Endometrial microvascular endothelial cells (primary cell): Measurements from ENCODE around the gene CEP128. TPM values are rescaled to one million over a fixed set of nuclear protein-coding genes. Genes with fewer than 3 reads are reported as not detected.
"Not testable (repeated sequence)": the region's sequence is repeated elsewhere in the genome, so short reads cannot be mapped to it uniquely, and the experiment has no call there.

Source experiments
- in situ Hi-C: cut with HindIII; loops from 2 replicates; pipeline ENCODE4 v1.10.0; 2017; ENCODE audit warnings: low sequenced_read_pairs, low pct_unique_long_range_greater_than_20kb; ENCODE audit errors: inconsistent ontology term
- total RNA-seq: library from RNA; depleted of rRNA; stranded (reverse); fragments of >200 nt; gene quantifications from one replicate; pipeline ENCODE4 v1.2.3, GENCODE V29; 2015; ENCODE audit errors: inconsistent ontology term

The CEP128 gene
- total RNA-seq, 1 donor from 2014 or later = 5.4 TPM

DNA sequence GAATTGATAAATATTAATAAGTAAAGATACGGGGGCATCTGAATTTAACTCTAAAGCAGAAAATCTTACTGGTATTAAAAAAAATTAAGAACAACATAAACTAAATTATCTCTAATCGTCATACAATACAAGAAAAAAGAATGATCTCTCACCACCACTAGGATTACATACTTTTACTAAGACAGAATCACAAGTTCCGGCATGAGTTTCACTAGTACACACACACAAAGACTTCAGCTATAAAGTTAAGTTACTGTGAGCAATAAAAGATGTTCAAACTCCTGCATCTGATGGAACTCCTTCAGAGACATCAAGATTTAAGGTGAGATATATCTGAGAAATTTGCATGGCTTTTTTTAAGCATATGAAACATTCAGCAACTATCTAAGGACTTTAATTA is 21.9 kb downstream of the CEP128 start:
- in situ Hi-C loops = no loop called here

DNA sequence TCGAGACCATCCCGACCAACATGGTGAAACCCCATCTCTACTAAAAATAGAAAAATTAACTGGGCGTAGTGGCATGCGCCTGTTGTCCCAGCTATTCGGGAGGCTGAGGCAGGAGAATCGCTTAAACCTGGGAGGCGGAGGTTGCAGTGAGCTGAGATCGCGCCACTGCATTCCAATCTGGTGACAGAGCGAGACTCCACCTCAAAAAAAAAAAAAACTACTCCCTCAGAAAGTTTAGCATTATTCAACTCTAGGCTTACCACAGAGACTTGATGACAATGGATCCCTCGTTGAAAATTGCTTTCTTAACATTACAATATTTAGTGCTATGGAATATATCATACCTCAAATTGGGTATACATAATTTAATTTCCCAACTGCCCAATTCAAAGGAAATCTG is 29.5 kb downstream of the CEP128 start:
- in situ Hi-C loops = not testable (repeated sequence)

DNA sequence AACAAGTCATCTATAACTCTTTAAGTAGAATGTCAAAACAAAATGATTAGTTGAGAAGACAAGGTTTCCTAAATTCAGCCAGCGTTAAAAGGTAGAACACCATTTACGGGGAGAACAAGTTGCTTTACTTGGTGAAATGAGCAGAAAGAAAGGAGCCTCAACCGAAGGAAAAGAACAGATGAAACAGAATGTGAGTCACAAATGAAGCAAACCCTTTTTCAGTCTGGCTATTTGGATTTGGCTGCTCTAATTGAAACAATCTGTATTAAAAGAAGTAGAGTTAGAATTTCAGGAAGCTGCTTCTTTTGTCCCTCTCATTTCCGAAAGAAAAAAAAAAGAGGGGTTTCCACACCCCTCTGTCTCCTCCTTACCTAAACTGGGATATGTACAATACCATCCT is 34.6 kb downstream of the CEP128 start:
- in situ Hi-C loops = no loop called here

DNA sequence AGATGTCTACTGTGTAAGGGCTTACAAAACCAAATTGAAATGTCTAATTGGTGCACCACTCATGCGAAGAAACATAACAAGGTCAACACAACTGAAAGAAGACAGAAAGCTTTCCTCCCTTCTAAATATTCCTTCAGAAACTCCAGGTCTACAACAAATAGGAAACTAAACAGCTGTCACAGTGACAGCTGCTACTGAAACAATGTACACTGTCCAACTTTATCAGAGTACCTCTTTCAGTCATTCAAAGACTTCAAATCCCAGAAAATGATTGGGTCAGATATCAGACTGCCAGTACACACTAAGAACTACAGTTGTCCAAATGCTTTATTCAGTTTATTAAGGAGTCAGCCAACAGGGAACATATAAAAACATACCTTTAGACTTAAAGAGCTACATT is 35.2 kb downstream of the CEP128 start:
- in situ Hi-C loops = no loop called here

DNA sequence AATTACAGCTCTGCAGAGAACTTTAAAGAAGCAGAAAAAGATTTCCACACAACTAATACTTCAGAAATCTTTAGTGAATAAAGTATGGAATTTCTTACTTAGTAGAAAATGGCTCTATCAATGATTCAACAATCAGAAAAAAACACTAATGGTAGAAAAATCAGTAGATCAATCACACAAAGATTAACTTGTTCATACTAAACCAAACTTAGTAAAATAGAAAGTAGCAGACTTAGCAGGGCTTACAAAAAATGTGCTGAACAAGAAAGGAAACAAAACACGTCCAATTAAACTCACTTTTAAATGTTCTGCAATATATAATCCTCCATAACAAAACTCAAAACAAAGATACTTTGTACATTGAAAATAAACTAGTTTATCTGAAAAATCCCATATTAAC is 38.9 kb downstream of the CEP128 start:
- in situ Hi-C loops = no loop called here

DNA sequence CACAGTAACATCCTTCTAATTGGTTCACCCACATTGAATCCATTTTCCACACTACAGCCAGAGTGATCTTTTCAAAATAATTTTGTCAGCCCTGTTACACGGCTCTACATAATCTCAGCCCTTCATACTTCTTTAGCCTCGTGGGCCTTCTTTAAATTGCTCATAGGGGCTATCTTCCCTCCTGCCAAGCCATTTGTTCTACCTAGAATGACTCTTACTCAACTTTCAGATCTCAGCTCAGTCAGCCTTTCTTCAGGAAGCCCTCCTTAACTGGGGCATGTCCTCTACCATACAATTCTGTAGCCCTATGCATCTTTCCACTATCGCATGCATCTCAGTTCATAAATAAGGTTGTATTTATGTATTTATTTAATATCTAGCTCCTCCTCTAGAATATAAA is 39.7 kb downstream of the CEP128 start:
- in situ Hi-C loops = no loop called here

DNA sequence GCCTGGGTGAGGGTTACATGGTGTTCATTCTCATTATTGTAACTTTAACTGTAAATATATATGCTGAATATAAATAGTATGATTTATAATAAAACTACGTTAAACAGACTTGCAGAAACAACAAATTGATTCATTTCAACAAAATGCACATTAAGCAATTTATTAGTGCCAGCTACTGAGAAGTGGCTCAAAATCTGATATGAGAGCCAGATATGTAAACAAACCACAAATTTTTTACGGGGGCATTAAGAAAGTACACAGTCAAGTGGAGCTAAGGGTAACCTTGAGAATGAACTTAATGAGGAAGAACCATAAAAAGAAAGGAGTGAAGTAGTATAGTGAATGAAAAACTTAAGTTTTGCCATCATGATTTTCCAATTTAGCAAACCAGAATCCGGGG is 40.3 kb downstream of the CEP128 start:
- in situ Hi-C loops = no loop called here

DNA sequence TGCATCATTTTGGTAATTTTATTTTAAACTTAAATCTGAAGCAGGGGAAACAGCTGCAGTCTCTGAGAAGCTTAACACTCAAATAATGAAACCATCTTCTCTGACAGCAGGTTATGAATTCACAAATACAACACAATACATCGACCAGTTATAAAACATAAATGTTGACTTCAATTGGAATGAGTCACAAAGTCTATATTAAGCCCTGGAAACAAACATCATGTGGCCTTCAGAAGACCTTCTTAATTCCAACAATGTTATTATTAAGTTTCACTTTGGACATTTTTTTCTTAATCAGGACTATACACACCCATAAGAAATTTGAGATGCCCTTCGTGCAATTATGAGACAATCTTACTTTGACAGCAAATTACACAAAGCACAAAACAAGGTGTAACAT is 68.9 kb downstream of the CEP128 start:
- in situ Hi-C loops = loop anchor here (25.0 kb wide), 1 partner anchor 1910 kb away; no protein-coding TSS in a partner anchor

DNA sequence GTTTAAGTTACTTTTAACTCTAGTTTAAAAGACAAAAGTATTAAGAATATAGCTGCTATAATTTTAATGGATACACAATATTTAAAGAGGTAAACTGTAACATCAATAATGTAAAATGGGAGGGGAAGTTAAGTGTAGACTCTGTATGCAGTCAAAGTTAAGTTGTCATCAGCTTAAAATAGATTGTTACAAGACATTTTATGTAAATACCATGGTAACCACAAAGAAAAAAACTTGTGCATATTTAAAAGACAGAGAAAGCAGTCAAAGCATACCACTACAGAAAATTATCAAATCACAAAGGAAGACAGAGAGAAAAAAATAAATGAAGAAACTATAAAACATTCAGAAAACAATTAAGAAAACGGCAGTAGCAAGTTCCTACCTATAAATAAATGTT is 73.3 kb downstream of the CEP128 start:
- in situ Hi-C loops = loop anchor here (25.0 kb wide), 1 partner anchor 1906 kb away; no protein-coding TSS in a partner anchor

DNA sequence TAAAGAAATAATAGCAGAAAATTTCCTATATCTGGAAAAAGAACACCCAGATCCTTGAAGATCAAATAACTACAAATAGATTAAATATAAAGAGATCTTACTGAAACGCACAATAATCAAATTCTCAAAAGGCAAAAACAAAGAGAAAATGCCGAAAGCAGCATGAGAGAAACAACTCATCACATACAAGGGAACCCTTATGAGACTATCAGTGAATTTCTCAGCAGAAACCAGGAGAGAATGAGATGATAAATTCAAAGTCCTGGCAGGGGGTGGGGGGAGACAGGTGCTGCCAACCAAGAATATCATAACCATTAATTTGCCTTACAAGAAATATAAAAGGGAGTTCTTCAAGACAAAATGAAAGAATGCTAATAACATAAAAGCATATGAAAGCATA is 73.7 kb downstream of the CEP128 start:
- in situ Hi-C loops = loop anchor here (25.0 kb wide), 1 partner anchor 1905 kb away; no protein-coding TSS in a partner anchor

DNA sequence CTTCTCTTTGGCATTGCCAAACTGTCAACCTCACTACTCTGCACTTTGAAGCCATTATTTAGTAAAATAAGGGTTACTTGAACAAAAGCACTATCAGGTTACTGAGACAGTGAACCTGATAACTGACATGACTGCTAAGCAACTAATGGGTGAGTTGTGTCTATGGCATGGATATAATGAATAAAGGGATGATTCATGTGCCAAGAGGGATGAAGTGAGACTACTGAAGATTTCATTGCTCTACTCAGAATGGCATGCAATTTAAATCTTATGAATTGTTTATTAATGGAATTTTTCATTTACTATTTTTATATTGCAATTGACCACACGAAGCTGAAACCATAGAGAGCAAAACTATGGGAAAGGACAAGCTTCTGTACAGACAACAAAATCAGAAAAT is 74.4 kb downstream of the CEP128 start:
- in situ Hi-C loops = loop anchor here (25.0 kb wide), 1 partner anchor 1905 kb away; no protein-coding TSS in a partner anchor

DNA sequence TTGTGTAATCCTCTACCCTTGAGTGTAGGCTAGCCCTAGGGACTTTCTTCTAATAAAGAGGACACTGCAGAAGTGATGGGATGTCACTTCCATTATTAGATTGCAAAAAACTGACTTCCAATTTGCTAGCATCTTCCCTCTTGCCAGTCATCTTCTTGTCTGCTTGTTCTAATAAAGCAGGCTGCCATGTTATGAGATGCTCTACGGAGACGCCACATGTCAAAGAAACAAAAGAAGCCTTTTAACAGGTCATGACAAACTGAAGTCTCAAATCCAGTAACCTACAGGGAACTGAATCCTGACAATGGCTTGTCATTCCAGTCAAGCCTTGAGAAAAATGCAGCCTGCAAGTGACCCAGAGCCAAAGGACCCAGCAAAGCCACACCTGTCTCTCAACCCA is 76.0 kb downstream of the CEP128 start:
- in situ Hi-C loops = loop anchor here (25.0 kb wide), 1 partner anchor 1903 kb away; no protein-coding TSS in a partner anchor

DNA sequence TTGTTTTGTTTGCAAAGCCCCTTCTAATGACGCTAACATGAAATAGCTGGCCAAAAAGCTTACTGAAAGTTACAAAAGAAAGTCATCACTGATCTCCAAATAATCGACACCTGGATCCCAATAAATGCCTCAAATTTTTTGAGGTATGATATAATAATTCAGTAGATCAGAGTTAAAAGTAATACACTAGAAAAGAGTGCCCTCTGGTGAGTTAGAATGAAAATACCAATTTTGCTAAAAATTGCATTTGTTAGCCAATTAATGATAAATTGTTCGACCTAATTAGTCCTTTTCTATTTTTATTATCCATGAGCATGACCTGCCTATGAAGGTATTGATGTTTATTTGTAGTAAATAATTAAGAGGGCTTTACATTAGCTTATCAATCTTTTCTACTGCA is 78.6 kb downstream of the CEP128 start:
- in situ Hi-C loops = loop anchor here (25.0 kb wide), 1 partner anchor 1901 kb away; no protein-coding TSS in a partner anchor

DNA sequence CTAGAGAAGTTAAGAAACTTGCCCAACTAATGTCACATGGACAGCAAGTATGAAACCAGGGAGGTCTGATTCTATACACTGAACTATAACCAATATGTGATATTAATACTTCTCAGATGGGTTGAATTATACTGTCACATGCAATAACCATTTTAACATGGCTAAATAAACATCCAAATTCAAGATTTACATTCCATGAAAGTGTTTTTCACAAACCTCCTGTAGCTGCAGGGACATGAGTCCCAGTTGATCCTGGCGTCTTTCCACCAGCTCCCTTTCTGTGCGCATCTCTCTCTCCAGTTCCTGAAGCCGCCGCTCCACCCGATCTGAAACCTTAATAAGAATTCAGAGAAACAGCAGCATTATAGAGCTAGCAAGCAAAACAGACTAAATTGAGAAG is 79.0 kb downstream of the CEP128 start:
- in situ Hi-C loops = loop anchor here (25.0 kb wide), 1 partner anchor 1900 kb away; no protein-coding TSS in a partner anchor

DNA sequence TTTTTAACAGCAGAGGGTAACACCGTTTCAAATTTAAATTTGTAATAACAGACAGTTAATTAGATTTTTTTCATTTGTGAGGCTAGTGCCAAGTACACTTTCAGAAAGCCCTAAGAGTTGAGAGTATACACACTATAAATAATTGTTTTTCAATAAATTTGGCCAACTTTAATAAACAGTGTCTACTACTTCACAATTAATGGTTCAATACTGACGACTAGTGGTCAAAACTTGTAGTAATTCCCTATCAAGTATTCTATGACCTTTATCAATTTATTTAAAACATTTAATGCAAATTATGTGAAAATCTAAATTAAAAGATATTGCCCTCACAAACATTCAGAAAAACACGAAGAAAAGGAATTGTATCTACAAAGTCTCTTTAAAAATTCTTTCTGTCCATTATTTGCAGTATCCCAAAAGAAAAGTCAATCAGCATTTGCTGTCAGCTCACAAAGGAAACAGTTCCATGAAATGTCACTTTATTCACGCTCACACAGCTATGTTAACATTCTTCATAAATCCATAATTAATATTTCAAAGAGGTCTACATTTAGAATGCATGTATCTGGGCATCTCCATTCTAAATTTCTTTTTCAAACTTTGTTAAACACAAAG is 91.2 kb downstream of the CEP128 start:
- in situ Hi-C loops = loop anchor here (25.0 kb wide), 1 partner anchor 1888 kb away; no protein-coding TSS in a partner anchor

DNA sequence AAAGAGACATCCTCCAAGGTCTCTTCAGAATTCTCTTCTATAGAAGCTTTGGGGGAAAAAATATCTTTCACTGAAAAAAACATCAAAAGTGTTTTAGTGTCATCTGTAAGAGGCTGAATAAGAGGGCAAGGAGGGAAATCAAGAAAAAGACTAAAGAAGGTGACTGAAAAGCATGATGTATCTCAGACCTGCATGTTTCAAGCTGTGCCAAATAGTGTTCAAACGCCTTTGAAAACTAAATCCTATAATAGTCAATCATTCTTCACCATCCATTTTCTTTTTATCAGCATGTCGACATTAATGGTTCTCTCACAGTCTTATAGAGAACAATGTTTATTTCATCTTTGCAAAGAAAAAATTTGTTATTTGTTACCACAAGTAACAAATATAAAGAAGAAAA is 94.5 kb downstream of the CEP128 start:
- in situ Hi-C loops = no loop called here

DNA sequence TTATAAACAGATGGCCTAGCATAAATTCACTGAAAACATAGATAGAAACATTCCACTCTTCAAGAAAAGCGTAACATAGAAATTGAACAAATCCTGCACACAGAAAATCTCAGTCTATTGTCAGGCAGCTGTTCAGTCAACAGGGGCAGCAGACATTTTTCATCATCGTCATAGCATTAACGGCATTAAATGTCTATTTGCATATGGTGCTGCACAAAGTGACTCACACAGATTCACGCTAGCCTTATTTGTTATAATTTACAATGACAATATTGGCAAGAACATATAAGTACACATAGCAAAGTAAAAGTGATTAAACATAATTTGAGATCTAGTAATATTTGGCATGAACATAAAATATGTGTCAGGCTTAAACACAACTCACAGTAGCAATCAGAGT is 95.7 kb downstream of the CEP128 start:
- in situ Hi-C loops = no loop called here

DNA sequence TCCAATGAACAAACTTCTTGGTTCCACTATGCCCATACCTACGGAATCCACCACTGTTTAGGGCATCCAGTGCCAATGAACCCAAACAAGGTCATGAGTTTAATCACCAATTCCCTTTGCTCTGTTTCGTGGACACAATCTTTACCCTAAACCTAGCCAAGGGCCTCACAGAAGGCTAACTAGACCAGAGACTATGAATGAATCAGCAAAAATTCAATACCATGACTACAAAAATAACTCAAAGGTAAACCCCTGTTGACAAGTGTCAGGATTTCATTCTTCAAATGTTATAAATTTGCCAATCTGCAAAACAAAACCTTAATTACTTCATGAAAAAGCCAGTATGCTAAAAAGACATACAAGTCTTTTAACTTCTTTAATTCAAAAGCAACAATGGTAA is 96.7 kb downstream of the CEP128 start:
- in situ Hi-C loops = no loop called here

DNA sequence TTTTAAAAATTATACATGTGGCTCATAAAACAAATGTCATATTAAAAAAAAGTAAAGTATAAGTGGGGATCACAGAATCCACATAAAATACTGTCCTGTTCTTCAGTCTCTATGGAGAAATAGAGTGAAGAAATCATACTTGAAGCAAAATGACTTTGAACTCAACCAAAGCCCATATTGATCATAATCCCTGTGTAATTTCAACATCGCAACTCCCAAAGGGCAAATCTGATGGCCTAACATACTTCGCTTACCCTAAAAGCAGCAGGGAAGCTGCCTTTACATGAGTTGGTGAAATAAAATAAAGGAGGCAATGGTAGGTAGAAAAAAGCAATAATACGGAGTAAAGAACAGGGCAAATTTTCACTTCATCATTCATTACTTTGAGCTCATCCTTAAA is 101.8 kb downstream of the CEP128 start:
- in situ Hi-C loops = no loop called here

DNA sequence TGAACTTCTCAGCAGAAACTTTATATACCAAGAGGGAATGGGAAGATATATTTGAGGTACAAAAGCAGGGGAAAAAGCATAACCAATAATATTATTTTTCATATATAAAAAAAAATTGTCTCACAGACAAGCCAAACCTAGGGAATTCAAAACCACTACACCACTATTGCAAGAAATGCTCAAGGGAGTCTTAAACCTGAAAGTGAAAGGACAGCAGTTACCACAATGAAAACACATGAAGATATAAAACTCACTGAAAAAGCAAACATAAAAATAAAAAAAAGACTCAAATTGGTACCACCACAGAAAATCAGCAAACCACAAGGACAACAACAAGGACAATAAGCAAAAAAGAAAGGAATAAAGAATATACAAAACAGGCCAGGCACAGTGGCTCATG is 131.9 kb downstream of the CEP128 start:
- in situ Hi-C loops = no loop called here

DNA sequence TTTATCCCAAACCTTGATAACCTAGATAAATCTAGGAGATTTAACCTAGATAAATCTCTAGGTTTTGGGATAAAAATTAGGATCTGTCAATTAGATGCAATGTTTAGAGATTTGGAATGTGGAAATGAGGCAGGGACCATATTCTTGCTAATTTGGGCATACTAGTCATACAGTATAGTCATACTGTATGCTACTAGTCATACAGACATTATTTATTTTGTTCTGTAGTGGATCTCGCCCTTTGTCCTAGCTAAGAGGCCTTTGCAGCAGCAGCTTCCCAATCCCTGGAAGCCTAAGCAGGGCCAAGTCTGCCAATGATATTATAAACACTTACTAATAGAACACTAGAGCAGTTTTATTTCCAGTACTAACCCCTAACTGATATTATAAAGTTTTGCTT is 136.4 kb downstream of the CEP128 start:
- in situ Hi-C loops = no loop called here
